Nucleus accumbens (tissue), 56 donors: Measurements from ENCODE around the gene NOP14.
"Not testable (repeated sequence)": the region's sequence is repeated elsewhere in the genome, so short reads cannot be mapped to it uniquely, and the experiment has no call there.

Experiments
- DNase-seq, 56 donors: peaks; one replicate each; lab custom pipeline; 2025; lab: John Stamatoyannopoulos, UW

Gene NOP14

GRCh38 chr4:2918300-2918699 lies 44.9 kb downstream of the NOP14 start:
- DNase-seq: not testable (repeated sequence)

GRCh38 chr4:2916696-2917095 lies 46.5 kb downstream of the NOP14 start:
- DNase-seq: not testable (repeated sequence)

- DNase-seq: no peak
These were observed 47.4 kb downstream of the NOP14 start for GRCh38 chr4:2915789-2916188.

DNA sequence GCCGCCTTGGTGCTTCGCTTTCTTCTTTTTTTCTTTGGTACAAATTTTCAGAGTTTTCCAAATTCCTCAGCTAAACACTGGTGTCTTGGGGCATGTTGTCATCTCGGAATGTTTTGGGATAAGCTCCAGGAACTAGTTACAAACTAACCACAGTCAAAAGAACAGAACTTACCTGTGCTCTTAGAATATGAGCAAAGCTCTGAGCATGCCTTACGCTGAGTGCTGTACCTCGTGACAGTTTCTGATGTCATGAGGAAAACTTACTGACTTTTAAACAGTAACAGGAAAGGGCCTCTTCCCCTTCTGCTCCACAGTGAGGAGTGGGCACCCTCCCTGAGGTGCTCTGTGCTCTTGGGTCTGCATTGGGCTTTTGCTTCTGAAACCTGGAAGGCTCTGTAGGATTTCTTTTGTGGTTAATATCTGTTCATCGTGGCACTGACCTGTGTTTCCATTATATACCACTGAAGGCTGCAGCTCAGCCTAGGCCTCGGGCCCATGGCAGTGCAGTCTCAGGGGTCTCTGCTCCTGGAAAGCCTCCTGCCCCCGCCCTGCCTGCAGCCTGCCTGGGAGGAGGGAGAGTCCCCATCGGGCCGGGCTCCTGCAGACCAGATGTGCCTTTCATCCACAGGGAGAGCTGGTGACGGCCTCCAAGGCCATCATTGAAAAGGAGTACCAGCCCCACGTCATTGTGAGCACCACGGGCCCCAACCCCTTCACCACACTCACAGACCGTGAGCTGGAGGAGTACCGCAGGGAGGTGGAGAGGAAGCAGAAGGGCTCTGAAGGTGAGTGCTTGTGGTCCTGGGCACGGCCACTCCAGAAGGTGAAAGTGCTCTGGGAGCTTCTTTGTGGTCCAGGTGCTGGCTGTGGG lies 48.7 kb downstream of the NOP14 start:
- DNase-seq: no peak

GRCh38 chr4:2913168-2913567 lies 50.0 kb downstream of the NOP14 start:
- DNase-seq: no peak

- no peak for DNase-seq
These were observed 51.3 kb downstream of the NOP14 start for GRCh38 chr4:2911868-2912267.

DNA sequence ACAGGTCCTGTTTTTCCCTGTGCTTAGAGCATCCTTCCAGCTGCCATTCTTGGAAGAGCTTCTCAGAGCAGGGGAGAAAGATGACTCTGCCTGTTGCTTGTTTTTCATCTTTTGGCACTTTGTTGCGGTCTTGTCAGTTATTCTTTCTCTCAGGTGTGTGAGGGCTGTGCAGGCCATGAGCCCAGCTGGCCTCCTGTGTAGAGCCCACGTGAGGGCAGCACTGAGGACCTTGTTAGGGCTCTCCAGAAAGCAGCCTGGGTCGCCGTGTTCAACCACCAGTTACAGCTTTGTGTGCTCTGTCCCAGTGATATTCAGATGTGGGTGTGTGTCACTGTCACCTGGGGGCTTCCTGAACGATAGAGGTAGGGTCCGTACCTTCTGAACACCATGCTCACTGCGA lies 52.8 kb downstream of the NOP14 start:
- no peak for DNase-seq

- no peak for DNase-seq
These were observed 53.6 kb downstream of the NOP14 start for GRCh38 chr4:2909583-2909982.

DNA sequence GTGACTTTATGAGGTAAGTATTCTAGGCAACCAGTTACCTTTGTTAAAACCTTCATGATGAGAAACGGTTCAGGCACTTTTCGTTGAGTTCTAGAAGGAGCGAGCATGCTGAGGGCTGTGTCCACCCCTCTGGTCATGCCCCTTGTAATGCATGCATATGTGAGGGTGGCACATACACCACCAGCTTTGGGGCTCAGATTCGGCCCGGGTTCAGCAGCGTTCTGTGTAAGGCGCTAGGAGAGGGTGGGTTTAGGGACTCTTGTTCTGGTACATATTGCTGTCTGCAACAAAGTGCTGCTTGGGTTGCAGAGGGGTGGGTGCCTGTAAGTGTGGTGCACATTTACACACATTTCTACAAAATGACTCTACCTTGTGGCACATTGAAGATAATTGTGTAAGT lies 54.5 kb downstream of the NOP14 start:
- no peak for DNase-seq

DNA sequence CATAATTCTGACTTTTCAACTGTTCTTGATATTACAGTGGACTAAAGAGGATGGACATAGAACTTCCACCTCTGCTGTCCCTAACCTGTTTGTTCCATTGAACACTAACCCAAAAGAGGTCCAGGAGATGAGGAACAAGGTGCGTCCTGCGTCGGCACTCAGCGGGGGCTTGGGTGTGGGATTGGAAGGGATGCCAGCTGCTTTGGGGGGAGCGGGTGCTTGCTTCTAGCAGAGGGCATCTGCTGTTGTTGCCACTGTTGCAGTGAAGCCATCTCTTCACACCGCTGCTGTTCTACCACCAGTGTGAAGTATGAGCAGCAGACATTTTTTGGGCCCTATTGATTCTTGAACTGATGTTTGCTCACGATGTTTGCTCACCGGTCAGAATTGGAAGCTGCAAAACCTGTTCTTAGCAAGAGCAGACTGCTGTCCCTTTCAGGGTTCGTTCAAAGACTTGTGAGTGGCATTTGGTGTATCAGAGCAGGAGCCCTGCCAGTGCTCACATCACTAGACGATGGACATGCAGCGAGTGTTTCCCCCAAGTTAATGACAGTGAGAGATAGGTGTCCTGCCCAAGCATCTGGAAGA lies 55.4 kb downstream of the NOP14 start:
- no peak for DNase-seq

- no peak for DNase-seq
These were observed 56.0 kb downstream of the NOP14 start for GRCh38 chr4:2907226-2907625.

DNA sequence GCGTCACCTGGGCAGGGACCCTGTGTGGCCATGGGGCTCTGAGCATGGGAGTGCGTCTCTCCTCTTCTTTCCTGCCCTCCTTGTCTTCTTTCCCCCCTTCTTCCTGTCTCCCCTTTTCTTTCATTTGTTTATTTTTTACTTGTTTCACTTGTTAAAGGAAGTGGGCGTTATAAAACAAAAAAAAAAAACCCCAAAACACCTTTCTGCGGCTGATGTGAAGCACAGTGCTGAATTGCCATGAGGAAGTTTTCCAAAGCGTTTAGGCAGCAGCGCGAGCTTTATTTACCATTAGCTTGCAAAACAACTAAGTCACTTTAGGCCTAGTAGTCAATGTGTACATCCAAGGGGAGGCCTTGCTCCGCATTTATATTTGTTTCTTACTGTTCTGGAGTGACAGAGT lies 57.0 kb downstream of the NOP14 start:
- DNase-seq: no peak

- DNase-seq: no peak
These were observed 57.7 kb downstream of the NOP14 start for GRCh38 chr4:2905544-2905943.

- DNase-seq: no peak
These were observed 61.1 kb downstream of the NOP14 start for GRCh38 chr4:2902126-2902525.

- no peak for DNase-seq
These were observed 62.0 kb downstream of the NOP14 start for GRCh38 chr4:2901186-2901585.

GRCh38 chr4:2900741-2901140 lies 62.5 kb downstream of the NOP14 start:
- DNase-seq: no peak

GRCh38 chr4:2898001-2898400 lies 65.2 kb downstream of the NOP14 start:
- DNase-seq: no peak

DNA sequence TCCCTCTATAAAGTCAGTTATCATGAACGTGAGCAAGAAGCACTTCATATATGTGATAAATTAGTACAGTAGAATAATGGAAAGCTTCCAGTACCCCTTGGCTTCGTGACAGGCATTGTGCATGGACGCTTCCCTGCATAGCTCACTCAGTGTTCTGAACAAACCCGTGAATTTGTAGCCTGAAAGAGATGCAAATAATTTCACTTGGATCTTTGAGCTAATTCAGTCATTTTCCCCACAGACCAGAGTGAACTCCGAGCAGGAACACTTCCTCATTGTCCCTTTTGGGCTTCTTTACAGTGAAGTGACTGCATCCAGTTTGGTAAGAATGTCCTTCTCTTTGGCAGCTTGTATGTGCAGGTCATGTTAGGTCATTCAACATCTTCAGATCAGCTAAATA lies 69.4 kb downstream of the NOP14 start:
- DNase-seq: peak in 4 of 56 donors; percentile 7 to 17 (median 13)

DNA sequence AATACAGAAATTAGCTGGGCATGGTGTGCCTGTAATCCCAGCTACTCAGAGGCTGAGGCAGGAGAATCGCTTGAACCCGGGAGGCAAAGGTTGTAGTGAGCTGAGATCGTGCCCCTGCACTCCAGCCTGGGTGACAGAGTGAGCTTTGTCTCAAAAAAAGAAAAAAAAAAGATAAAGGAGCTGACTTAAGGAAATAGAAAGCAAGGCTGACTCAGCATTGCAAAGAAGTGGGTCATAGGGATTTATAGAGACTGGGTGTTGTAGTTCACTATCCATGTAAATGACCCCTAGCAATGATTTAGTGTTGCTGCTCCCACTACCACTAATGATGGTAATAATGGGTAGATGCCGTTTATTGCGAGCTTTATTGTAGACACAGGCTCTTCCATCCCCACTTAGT lies 71.9 kb downstream of the NOP14 start:
- no peak for DNase-seq

DNA sequence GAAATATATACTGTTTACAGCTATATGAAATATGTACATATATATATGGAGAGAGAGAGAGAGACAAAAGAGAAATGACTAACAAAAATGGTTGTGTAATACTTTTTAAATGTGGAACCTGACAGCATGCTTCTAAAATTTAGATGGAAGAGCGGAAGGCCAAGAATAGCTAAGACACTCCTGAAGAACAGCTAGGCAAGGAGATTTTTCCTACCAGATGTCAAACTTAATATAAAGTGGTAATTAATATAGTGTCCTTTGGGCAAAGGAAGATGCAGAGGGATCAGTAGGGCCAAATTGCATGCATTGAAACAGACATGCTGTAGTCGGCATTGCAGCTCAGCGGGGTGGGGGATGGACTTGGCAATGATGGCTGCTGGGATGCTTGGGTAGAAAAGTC lies 74.3 kb downstream of the NOP14 start:
- no peak for DNase-seq
